Omental fat pad (tissue), 4 donors: ENCODE data around the gene TMEM260. TPM values are rescaled to one million over a fixed set of nuclear protein-coding genes. Genes with fewer than 3 reads are reported as not detected.

Experiments
- ATAC-seq: fragments of 150-250 bp; one replicate; pipeline ENCODE4 v1.9.1; 2016; ENCODE audit warnings: mild to moderate bottlenecking, moderate library complexity; ENCODE audit not compliant: low FRiP score
- DNase-seq: peaks from one replicate; pipeline ENCODE4 v3.0.0-alpha.2; 2019; ENCODE audit warnings: low spot score
- total RNA-seq, 4 donors: library from RNA; depleted of rRNA; stranded (reverse); fragments of >200 nt; gene quantifications; one replicate each; pipeline ENCODE4 v1.1.0, GENCODE V29; 2016
- TF ChIP-seq, protein P1 (sequence below), 3 donors: fragments of 450-650 bp; IDR thresholded peaks; one replicate each; pipeline ENCODE4 v1.5.1; 2016 to 2017; ENCODE audit warnings: antibody characterized with exemption in 3 of 3, mild to moderate bottlenecking in 3 of 3, moderate library complexity in 2 of 3

The TMEM260 gene
- total RNA-seq, 4 donors from 2014 or later, result 13.6 to 25.5 (median 14.7) TPM

DNA sequence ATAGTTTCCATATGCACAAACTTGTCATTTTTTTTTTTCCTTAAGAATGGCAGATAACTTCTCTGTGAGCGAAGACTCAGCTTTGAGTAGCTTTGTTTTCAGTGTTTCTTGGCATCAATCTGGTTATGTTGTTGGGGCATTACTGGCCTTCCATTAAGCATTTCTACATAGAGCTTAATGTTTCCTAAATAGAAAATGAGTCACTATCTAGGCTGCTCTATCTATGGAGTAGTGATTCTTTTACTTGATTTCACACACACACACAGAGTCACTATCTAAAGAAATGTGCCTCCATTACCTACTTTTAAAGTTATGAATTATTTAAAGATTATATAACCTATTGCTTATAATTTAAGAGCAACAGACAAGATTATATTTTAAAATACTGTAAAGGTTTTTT lies 53.9 kb downstream of the TMEM260 start:
- TF ChIP-seq, protein P1, sequence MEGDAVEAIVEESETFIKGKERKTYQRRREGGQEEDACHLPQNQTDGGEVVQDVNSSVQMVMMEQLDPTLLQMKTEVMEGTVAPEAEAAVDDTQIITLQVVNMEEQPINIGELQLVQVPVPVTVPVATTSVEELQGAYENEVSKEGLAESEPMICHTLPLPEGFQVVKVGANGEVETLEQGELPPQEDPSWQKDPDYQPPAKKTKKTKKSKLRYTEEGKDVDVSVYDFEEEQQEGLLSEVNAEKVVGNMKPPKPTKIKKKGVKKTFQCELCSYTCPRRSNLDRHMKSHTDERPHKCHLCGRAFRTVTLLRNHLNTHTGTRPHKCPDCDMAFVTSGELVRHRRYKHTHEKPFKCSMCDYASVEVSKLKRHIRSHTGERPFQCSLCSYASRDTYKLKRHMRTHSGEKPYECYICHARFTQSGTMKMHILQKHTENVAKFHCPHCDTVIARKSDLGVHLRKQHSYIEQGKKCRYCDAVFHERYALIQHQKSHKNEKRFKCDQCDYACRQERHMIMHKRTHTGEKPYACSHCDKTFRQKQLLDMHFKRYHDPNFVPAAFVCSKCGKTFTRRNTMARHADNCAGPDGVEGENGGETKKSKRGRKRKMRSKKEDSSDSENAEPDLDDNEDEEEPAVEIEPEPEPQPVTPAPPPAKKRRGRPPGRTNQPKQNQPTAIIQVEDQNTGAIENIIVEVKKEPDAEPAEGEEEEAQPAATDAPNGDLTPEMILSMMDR (IDR thresholded peaks at IDR 0.05), result no peak
- DNase-seq, result no peak
- ATAC-seq, result no peak

DNA sequence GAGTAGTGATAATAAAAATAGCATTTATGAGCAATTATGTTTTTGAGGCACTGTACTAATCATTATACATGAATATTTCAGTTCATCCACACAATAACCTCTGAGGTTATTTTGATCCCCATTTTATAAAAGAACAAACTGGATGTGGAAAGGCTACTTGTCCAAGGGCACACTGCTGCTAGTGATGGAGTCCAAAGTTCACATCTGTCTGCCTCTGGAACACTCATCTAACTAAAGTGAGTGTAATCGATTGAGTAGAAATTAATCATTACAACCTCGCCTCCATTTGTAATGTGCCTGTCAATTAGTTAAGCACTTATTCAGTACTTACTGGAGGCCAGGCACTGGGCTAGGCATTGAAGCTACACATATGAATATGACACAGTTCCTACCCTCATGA lies 55.4 kb downstream of the TMEM260 start:
- TF ChIP-seq, protein P1 (IDR thresholded peaks at IDR 0.05), result no peak
- ATAC-seq (no peak), DNase-seq (no peak)

DNA sequence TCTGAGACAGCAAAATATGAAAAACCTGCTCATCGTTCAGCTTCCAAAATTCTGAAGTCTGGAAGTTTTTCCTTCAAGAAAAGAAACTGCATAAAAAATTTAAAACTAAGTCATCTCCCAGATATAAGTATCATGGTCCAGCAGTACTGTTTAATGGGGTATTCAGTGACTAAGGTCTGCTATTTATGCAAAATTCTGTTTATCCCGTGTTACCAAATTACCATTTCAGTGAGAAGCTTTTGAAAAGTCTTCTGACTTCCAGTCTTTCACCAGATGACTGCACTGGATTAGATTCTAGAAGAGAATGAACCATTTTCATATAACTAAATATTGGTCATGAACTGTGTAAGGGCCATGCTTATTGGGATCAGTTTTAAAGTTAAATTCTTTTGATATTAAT lies 67.9 kb downstream of the TMEM260 start:
- ATAC-seq, result no peak
- TF ChIP-seq, protein P1 (IDR thresholded peaks at IDR 0.05), result no peak

DNA sequence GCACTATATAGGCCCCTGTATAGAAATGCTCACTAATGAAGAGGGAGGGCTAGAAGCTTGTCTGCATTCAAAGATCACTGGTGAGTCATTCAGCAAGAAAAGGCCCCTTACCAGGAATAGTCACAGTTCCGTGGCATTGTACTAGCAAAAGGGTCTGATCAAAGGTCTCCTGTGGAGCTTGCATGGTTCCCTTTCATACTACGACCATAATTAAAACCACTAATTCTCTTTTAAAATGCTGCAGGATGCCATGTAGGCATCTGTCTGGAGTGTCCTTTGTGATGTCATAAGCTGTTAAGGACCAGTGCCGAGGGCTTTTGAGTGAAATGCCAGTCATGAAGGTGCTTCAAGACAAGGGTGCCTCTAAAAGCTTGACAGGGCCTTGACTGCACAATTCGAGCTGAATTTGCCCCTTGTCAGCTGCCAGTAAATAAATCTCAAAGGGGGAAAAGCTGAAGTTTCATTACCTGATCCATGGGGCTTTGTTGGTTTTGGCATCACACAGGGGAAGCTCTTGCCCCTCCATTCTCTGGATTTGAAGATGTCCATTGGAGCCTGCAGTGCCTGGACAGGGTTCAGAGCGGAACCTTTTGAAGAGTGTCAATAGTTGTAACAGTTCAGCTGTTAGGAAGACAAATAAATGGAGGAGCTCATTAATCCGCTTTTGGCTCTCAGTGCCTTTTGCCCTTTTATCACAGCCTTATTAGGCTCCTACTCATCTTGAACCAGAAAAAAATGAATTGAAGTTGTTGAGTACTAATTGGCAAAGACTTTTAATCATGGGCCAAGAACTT lies 69.1 kb downstream of the TMEM260 start:
- ATAC-seq (no peak), DNase-seq (no peak)
- TF ChIP-seq, protein P1 (IDR thresholded peaks at IDR 0.05), result no peak

More for the DNA sequence above, 67.9 kb downstream of the TMEM260 start:
- no peak for DNase-seq

DNA sequence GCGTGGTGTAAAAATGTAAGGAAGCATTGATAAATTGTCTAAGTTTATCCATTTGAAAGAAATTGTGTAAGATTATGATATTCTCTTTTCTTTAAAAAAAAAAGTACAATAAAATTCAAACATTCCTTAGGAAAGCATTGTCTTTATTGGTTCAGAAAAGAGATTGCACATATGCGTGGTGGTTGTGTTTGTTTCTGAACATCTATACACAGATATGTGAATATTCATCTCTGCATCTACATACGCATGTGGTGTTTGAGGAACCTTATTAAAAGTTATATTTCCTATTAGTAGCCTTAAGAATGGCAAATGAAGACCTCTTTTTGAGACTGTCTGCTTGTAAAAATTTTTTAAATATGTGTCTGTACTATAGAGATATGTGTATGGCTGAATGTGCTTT lies 69.8 kb downstream of the TMEM260 start:
- ATAC-seq (no peak), DNase-seq (no peak)
- TF ChIP-seq, protein P1 (IDR thresholded peaks at IDR 0.05), result no peak

DNA sequence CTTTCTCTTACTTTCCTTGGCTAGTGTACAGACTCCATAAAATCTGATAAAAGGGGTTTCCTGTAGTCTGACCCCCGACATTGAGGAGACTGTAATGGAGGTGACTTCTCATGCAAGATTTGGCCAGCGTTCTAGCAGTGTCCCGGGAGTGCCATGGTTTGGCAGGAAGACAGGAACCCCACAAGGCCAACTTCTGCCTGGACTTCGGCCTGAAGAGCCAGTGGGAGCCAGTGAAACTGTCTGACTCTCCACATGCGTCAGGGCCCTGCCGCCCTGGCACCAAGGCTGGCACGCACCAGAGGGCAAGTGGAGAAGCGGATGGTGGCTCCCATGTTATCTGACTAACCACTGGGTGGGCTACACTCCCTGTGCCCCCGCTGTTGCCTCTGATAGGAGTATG lies 70.5 kb downstream of the TMEM260 start:
- no peak for DNase-seq
- no peak for ATAC-seq
- TF ChIP-seq, protein P1 (IDR thresholded peaks at IDR 0.05), result no peak

DNA sequence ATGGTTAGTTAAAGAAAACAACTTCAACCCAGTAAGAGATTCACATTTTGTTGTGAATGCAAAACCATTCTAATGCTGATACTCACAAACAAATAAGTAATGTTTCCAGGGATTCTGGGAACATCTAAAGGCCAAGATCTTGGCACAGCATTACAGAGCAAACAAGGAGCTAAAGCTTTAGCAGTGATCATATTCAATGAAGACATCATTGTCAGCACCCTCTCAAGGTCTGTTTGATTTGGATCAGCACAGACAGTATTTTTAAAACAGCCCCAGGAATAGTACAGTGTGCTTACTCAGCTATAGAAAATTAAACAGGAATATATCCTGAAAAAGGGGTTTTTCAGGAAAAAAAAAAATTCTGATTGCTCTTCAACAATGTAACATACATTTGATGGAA lies 71.4 kb downstream of the TMEM260 start:
- TF ChIP-seq, protein P1 (IDR thresholded peaks at IDR 0.05), result no peak
- DNase-seq, result no peak
- ATAC-seq, result no peak
